ENCODE measurements around the gene ST8SIA2.

The ST8SIA2 gene

GRCh38 chr15:92430069-92430440, 36.4 kb downstream of the ST8SIA2 start:
- no peak for DNase-seq (ENCODE audit: insufficient read length, low spot score)
- FAIRE-seq = no peak

DNA sequence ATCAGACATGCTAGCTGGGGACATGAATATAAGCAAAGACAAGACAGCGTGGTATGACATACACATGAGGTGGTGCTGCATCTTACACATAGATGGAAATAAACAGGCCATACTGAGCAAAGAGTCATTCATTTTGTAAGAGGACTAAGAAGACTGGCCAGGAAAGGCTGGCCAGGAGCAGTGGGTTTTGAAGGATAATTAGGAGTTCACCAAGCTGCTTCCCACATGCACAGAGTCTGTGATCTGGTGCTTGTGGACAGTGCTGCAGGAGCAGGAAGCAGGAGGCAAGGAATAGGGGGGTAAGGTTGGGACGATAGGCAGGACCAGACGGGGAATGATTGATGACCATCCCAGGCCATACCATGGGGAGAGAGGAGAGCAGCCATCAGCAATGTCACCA, 41.5 kb downstream of the ST8SIA2 start:
- FAIRE-seq = no peak

GRCh38 chr15:92438471-92438870, 44.8 kb downstream of the ST8SIA2 start:
- FAIRE-seq = no peak
- no peak for DNase-seq (ENCODE audit: insufficient read length, low spot score)

More for the DNA sequence above, 41.5 kb downstream of the ST8SIA2 start:
- no peak for DNase-seq (ENCODE audit: insufficient read length, low spot score)

- DNase-seq (ENCODE audit: insufficient read length, low spot score) = no peak
- no peak for FAIRE-seq
Measured at GRCh38 chr15:92443381-92443780, 49.7 kb downstream of the ST8SIA2 start.

DNA sequence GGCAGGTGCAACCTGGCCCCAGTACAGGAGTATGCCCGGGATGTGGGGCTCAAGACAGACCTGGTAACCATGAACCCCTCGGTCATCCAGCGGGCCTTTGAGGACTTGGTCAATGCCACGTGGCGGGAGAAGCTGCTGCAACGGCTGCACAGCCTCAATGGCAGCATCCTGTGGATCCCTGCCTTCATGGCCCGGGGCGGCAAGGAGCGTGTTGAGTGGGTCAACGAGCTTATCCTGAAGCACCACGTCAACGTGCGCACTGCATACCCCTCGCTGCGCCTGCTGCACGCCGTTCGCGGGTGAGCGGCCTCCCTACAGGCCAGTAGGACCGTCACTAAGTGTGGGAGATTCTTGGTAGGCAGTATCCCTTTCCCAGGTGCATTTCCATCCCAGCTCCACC, 51.0 kb downstream of the ST8SIA2 start:
- FAIRE-seq (no peak), DNase-seq (ENCODE audit: insufficient read length, low spot score) (no peak)

DNA sequence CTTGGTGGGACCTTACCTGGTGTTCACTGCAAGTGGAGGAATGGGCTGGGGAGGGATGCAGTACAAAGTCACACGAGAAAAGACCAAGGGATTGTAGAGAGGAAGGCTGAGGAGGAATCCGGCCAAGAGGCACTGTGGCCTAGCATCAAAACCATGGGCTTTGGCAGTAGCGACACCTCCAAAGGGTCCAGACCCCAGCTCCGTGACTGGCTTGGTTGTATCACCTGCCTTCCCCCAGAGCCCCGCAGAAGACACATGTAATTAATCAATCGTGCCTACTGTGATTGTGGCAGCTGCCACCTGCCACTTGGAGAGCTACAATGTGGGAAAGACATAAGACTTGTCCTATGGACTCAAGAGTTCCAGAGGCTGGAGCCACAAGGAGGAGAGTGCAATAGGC, 54.7 kb downstream of the ST8SIA2 start:
- FAIRE-seq (no peak), DNase-seq (ENCODE audit: insufficient read length, low spot score) (no peak)

DNA sequence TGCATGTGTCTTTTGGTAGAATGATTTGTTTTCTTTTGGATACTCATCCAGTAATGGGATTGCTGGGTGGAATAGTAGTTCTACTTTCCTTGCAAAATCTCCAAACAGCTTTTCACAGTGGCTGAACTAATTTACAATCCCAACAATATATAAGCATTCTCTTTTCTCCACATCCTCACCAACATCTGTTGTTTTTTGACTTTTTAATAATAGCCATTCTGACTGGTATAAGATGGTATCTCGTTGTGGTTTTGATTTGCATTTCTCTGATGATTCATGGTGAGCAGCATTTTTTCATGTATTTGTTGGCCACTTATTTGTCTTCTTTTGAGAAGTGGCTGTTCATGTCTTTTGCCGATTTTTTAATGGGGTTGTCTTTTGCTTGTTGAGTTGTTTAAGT, 55.8 kb downstream of the ST8SIA2 start:
- FAIRE-seq (no peak), DNase-seq (ENCODE audit: insufficient read length, low spot score) (no peak)

DNA sequence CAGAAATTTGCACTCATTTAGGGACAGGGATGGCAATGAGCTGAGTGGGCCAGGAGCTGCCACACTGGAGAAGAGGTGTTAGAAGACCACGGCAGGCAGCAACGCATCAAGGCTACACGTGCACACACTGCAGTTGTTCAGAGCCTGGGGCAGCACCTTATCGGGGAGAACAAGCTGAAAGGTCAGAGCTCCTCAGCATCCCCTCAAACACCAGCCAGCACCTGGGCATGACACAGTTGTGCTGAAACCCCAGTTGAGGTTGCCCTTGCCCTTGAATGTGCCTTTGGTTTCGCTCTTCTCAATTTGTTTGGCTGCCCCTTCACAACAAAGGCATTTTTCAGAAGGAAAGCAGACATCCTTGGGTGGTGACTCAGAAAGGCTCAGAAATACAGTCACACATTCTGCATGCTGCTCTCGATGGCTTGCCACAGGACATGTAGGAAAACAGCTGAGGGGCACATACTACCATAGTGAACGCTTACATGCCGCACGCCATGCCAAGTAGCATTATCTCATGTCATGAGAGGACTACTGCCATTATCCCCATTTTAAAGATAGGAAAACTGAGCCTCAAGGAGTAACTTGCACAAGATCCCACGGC, 57.6 kb downstream of the ST8SIA2 start:
- no peak for FAIRE-seq
- DNase-seq (ENCODE audit: insufficient read length, low spot score) = no peak

DNA sequence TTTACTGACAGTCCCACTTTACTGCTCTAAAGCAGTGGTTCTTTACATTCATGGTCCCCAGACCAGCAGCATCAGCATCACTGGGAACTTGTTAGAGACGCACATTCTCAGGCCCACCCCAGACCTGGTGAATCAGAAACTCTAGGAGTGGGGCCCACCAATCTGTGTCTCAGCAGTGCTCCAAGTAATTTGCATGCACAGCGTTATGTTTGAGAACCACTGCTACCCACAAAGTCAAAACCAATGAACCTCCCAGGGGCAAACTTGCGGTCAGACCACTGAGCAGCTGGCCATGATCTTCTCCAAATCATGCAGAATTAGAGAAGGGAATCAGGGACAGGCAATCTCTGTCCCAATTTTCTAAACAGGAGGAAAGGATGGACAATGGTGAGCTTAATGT, 58.5 kb downstream of the ST8SIA2 start:
- DNase-seq (ENCODE audit: insufficient read length, low spot score) = no peak
- FAIRE-seq = no peak

DNA sequence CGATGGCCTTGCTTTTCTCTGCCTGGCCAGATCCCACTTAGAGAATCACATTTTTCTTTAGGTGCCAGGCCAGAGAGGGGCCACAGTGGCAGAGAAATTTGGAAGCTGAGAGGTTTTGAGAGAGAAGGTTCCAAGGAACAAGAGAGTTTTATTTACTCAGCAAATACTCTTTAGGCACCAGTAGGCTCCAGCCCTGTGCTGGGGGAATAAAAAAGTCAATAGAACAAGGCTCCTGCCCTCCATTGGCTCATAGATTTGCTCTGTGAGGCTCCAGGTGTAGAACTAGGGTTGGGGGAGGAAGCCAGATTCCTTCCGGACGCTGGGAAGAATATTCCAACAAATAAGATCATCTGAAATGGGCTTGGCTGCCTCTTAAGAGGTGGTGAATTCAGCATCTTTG, 59.9 kb downstream of the ST8SIA2 start:
- DNase-seq (ENCODE audit: insufficient read length, low spot score) (no peak), FAIRE-seq (no peak)

DNA sequence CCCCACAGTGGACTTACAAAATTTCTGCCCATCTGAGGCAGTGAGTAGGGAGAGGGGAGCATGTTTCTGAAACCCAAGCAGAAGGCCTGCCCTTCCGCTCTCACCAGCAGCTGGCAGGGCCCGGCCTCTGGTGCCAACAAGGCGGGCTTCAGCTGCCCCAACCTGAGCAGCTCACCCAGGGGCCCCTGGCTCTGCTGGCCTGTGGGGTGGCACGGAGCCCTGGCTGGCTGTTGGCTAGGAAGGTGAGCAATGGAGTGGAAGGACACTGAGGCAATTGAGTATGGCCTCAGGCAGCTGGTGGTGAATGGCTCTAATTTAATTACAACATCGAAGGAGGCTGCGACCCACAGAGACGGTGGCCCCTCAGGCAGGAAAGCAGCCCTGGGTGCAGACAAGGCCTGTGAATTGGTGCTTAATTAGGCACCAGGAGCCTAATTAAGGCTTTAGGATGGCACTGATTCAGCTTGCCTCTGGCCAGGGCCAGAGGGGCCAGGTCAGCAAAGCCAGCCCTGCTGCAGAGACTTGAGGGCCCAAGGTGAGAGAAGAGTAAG, 60.9 kb downstream of the ST8SIA2 start:
- DNase-seq (ENCODE audit: insufficient read length, low spot score) = no peak
- no peak for FAIRE-seq

DNA sequence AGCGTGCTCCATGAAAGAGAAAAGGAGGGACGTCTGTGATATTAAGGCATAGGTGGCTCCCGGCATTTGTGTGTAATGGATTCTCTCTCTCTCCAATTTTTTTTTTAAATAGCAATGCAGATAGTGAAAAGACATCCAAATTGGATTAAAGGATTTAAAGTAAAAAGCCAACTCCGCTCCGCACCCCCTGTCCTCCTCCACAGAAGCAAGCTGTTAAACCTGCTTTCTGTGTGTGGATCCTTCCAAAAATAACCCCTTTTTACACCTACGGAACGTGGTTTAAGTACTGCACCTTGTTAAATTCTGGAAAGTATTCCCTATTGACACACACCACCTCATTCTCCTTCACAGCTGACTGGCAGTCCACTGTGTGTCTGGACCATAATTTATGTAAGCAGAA, 61.6 kb downstream of the ST8SIA2 start:
- no peak for FAIRE-seq

GRCh38 chr15:92457471-92458041, 63.9 kb downstream of the ST8SIA2 start:
- no peak for DNase-seq (ENCODE audit: insufficient read length, low spot score)
- FAIRE-seq = no peak

More for the DNA sequence above, 61.6 kb downstream of the ST8SIA2 start:
- DNase-seq (ENCODE audit: insufficient read length, low spot score) = no peak

DNA sequence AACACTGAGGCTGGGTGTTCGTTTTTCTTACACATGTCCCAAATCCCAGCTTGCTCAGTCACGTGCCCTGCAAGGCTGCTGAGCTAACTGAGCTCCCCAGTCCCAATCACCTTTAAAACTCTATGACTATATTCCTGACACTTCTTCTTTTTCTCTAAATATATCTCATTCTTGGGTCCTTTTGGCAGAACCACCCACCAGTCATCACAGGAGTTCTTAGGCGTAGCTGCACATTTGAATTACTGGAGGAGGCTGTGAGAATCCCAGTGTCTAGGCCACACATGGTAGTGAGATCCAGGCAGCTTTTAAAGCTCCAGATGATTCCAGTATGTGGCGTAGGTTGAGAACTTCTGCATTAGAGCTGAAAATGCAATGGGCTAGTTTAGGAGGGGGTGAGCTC, 66.3 kb downstream of the ST8SIA2 start:
- no peak for FAIRE-seq

DNA sequence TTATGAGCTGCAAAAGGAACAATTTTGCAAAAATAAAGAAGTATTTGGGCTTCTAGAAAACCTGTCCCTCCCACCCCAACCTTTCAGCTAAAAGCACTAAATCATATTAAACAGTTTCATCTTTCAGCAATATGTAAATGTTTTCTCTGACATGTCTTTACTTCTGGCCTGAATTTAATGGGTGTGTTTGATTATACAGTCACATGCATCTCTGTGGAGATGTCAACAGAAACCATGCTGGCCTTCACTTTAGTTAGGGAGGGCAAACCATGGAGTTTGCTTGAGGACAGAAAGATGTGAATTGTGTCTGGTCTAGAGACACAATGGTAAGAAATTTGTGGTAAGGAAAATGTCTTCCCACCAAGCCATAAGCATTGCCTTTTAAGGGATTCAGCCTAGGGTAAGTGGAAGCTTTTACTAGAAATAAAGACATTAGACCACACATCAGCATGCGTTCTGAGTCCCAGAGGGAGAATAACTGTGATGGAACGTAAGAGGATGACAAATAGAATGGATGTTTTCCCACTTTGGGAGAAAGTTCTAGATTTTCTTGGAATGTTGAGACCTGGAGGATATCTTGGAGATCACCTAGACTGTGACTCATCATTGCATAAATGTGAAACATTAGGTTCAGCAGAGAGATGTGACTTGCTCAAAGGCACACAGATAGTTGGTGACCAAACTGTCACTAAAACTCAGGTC, 68.9 kb downstream of the ST8SIA2 start:
- DNase-seq (ENCODE audit: insufficient read length, low spot score) = no peak

More for the DNA sequence above, 66.3 kb downstream of the ST8SIA2 start:
- DNase-seq (ENCODE audit: insufficient read length, low spot score) = no peak

GRCh38 chr15:92463352-92463751, 69.7 kb downstream of the ST8SIA2 start:
- DNase-seq (ENCODE audit: insufficient read length, low spot score) = no peak

More for the DNA sequence above, 68.9 kb downstream of the ST8SIA2 start:
- FAIRE-seq = no peak

DNA sequence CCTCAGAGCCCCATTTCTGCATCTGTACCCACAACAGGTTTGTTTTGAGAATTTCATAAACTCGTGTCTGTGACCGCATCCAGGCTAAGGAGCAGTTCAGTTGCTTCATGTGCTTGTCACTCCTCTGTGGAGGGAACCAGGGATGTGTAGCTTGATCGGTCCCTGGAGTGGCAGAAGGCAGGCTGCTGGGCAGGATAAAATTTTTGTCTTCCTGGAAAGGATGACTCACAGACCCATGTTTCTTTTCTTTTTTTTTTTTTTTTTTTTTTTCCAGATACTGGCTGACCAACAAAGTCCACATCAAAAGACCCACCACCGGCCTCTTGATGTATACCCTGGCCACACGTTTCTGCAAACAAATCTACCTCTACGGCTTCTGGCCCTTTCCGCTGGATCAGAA, 70.1 kb downstream of the ST8SIA2 start:
- FAIRE-seq (no peak), DNase-seq (ENCODE audit: insufficient read length, low spot score) (no peak)

More at GRCh38 chr15:92463352-92463751, 69.7 kb downstream of the ST8SIA2 start:
- FAIRE-seq = no peak

DNA sequence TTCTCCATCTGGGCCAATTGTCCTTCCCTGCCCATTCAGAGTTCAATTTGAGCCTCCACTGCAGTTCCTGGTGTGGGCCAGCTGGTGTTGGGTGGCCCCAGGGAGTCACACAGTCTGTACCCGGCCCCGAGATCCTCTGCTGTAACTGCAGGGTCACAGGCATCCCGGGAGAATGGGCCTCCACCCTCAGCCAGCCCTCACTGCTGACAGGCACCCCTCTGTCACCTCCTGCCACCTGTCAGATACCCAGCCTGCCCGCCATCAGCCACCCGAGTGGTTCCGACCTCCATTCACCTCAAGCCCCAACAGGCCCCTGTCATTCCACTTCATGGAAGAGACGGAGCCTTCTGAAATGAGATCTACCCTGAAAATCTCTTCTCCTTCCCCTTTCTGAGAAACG, 73.2 kb downstream of the ST8SIA2 start:
- no peak for DNase-seq (ENCODE audit: insufficient read length, low spot score)

DNA sequence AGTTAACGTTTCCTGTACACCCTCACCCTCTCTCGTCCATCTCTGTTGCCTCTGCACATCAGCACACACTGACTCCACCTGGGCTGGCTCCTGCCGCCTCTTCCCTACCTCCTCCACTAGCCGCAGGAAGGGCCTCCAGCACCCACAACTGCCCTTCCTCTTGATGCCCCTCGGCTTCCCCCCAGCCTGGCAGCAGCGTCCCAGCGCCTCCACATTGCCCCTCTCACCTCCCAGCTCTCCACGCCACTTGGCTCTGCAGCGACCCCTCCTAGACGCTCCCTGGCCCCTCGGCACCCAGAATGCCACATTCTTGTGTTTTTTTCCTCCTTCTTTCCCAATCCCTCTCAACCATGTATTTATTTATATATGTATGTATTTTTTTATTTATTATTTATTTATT, 73.6 kb downstream of the ST8SIA2 start:
- DNase-seq (ENCODE audit: insufficient read length, low spot score) = no peak

More for the DNA sequence above, 73.2 kb downstream of the ST8SIA2 start:
- no peak for FAIRE-seq

DNA sequence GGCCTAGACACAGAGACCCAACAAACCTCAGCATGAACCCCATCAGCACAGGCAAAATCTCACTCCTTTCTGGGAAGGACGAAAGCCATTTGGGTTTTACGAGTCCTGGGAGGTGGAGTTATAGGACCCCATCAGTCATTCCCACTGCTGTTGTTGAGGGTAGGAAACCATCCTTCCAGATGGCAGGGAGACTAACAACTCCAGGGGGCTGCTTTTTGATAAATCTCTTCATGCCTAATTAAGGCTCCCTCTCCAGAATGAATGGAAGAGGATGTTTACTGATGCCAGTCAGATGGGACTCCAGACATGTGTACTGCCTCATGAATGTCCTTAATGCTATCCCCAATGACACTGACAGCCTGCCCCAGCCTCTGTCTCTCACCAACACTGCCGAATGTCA, 75.3 kb downstream of the ST8SIA2 start:
- DNase-seq (ENCODE audit: insufficient read length, low spot score) (no peak), FAIRE-seq (no peak)

More for the DNA sequence above, 73.6 kb downstream of the ST8SIA2 start:
- no peak for FAIRE-seq

GRCh38 chr15:92471288-92471687, 77.6 kb downstream of the ST8SIA2 start:
- FAIRE-seq (no peak), DNase-seq (ENCODE audit: insufficient read length, low spot score) (no peak)

- DNase-seq (ENCODE audit: insufficient read length, low spot score) (no peak), FAIRE-seq (no peak)
Measured at GRCh38 chr15:92473756-92474155, 80.1 kb downstream of the ST8SIA2 start.

Measured in HTR-8/SVneo (cell line).